H9 (cell line): ENCODE data around the gene SEMA6C. TPM values are rescaled to one million over a fixed set of nuclear protein-coding genes. Genes with fewer than 3 reads are reported as not detected.
"Not testable (repeated sequence)": the region's sequence is repeated elsewhere in the genome, so short reads cannot be mapped to it uniquely, and the experiment has no call there.

ENCODE experiments used
- DNase-seq: peaks from one replicate; pipeline ENCODE4 v3.0.0-alpha.2; 2017
- H2AFZ ChIP-seq: one replicate; pipeline ENCODE4 v1.6.1; 2013; ENCODE audit warnings: mild to moderate bottlenecking, low read length, control low read depth, moderate library complexity
- H2AK5ac ChIP-seq: 2 replicates; pipeline ENCODE4 v1.6.1; 2013; ENCODE audit warnings: low read length, control low read depth, mixed read lengths; ENCODE audit not compliant: insufficient read length
- H2BK120ac ChIP-seq: one replicate; pipeline ENCODE4 v1.6.1; 2013; ENCODE audit warnings: low read depth, mild to moderate bottlenecking, low read length, control low read depth, inconsistent platforms; ENCODE audit not compliant: poor library complexity, severe bottlenecking
- H2BK12ac ChIP-seq: 2 replicates; pipeline ENCODE4 v1.6.1; 2013; ENCODE audit warnings: low read length, control low read depth, mixed read lengths, low read depth; ENCODE audit not compliant: insufficient read length
- H2BK15ac ChIP-seq: 2 replicates; pipeline ENCODE4 v1.6.1; 2013; ENCODE audit warnings: low read depth, low read length, control low read depth
- H2BK20ac ChIP-seq: one replicate; pipeline ENCODE4 v1.6.1; 2013; ENCODE audit warnings: low read depth, mild to moderate bottlenecking, low read length, control low read depth, inconsistent platforms; ENCODE audit not compliant: poor library complexity, severe bottlenecking
- H2BK5ac ChIP-seq: 2 replicates; pipeline ENCODE4 v1.6.1; 2013; ENCODE audit warnings: low read length, control low read depth, mixed read lengths; ENCODE audit not compliant: insufficient read length
- H3K14ac ChIP-seq: 2 replicates; pipeline ENCODE4 v1.6.1; 2013; ENCODE audit warnings: low read length, control low read depth; ENCODE audit not compliant: insufficient read depth
- H3K18ac ChIP-seq: 2 replicates; pipeline ENCODE4 v1.6.1; 2013; ENCODE audit warnings: low read depth, mild to moderate bottlenecking, mixed read lengths, low read length, control low read depth; ENCODE audit not compliant: insufficient read length
- H3K23ac ChIP-seq: 2 replicates; pipeline ENCODE4 v1.6.1; 2013; ENCODE audit warnings: low read length, control low read depth, mixed read lengths, low read depth; ENCODE audit not compliant: insufficient read length
- H3K23me2 ChIP-seq: 2 replicates; pipeline ENCODE4 v1.6.1; 2013; ENCODE audit warnings: low read depth, mild to moderate bottlenecking, mixed read lengths, low read length, control low read depth; ENCODE audit not compliant: insufficient read length, poor library complexity, severe bottlenecking
- H3K27ac ChIP-seq: 2 replicates; pipeline ENCODE4 v1.5.1; 2013; ENCODE audit warnings: low read length, control low read depth, mixed read lengths, low read depth; ENCODE audit not compliant: insufficient read length
- H3K27me3 ChIP-seq: 2 replicates; pipeline ENCODE4 v1.6.1; 2013; ENCODE audit warnings: low read length, control low read depth, inconsistent platforms; ENCODE audit not compliant: insufficient read depth
- H3K4ac ChIP-seq: 2 replicates; pipeline ENCODE4 v1.6.1; 2013; ENCODE audit warnings: low read depth, mild to moderate bottlenecking, control low read depth, inconsistent platforms, low read length, moderate library complexity
- H3K4me1 ChIP-seq: 2 replicates; pipeline ENCODE4 v1.6.1; 2013; ENCODE audit warnings: low read length, control low read depth, inconsistent platforms; ENCODE audit not compliant: insufficient read depth
- H3K4me2 ChIP-seq: 2 replicates; pipeline ENCODE4 v1.6.1; 2013; ENCODE audit warnings: low read length, control low read depth, mixed read lengths; ENCODE audit not compliant: insufficient read length, insufficient read depth
- H3K56ac ChIP-seq: 2 replicates; pipeline ENCODE4 v1.6.1; 2013; ENCODE audit warnings: low read depth, mild to moderate bottlenecking, mixed read lengths, low read length, control low read depth; ENCODE audit not compliant: insufficient read length
- H3K79me1 ChIP-seq: 2 replicates; pipeline ENCODE4 v1.6.1; 2013; ENCODE audit warnings: low read depth, mild to moderate bottlenecking, moderate library complexity, low read length, control low read depth, inconsistent platforms; ENCODE audit not compliant: insufficient read depth, poor library complexity, severe bottlenecking
- H3K79me2 ChIP-seq: 2 replicates; pipeline ENCODE4 v1.6.1; 2013; ENCODE audit warnings: low read length, control low read depth, inconsistent platforms; ENCODE audit not compliant: insufficient read depth
- H3K9ac ChIP-seq: 2 replicates; pipeline ENCODE4 v1.6.1; 2013; ENCODE audit warnings: low read length, control low read depth, mixed read lengths; ENCODE audit not compliant: insufficient read length; ENCODE audit errors: extremely low read depth
- H3K9me3 ChIP-seq: one replicate; pipeline ENCODE4 v1.6.1; 2013; ENCODE audit warnings: low read depth, low read length, inconsistent platforms; ENCODE audit not compliant: control insufficient read depth
- H3T11ph ChIP-seq: one replicate; pipeline ENCODE4 v1.6.1; 2013; ENCODE audit warnings: mild to moderate bottlenecking, low read length, control low read depth, inconsistent platforms
- H4K20me1 ChIP-seq: one replicate; pipeline ENCODE4 v1.6.1; 2013; ENCODE audit not compliant: control insufficient read depth, insufficient read length, insufficient read depth
- H4K5ac ChIP-seq: 2 replicates; pipeline ENCODE4 v1.6.1; 2013; ENCODE audit warnings: low read depth, mild to moderate bottlenecking, mixed read lengths, low read length, control low read depth; ENCODE audit not compliant: insufficient read length
- H4K8ac ChIP-seq: replicated peaks from 2 replicates; pipeline ENCODE4 v1.6.1; 2013; ENCODE audit warnings: low read length, control low read depth, mixed read lengths, low read depth; ENCODE audit not compliant: insufficient read length
- H4K91ac ChIP-seq: 2 replicates; pipeline ENCODE4 v1.6.1; 2013; ENCODE audit warnings: low read depth, mild to moderate bottlenecking, moderate library complexity, mixed read lengths, low read length, control low read depth; ENCODE audit not compliant: insufficient read length
- H3K27ac Mint-ChIP-seq, 3 experiments: 2 replicates in 2 of 3; 3 replicates in 1 of 3; pipeline ENCODE4 v1.8.0; 2020 to 2021; ENCODE audit warnings: mixed read lengths in 3 of 3, mild to moderate bottlenecking in 1 of 3, moderate library complexity in 1 of 3
- H3K27me3 Mint-ChIP-seq: 2 replicates; pipeline ENCODE4 v1.8.0; 2021; ENCODE audit warnings: low read depth, mild to moderate bottlenecking, moderate library complexity, mixed read lengths
- H3K36me3 Mint-ChIP-seq, 3 experiments: 2 replicates in 2 of 3; 3 replicates in 1 of 3; pipeline ENCODE4 v1.8.0; 2020 to 2021; ENCODE audit warnings: low read depth in 3 of 3, mixed read lengths in 3 of 3; ENCODE audit not compliant: insufficient read depth in 1 of 3
- H3K4me1 Mint-ChIP-seq, 2 experiments: 2 replicates each; pipeline ENCODE4 v1.8.0; 2020; ENCODE audit warnings: mixed read lengths in 2 of 2
- H3K4me3 Mint-ChIP-seq, 2 experiments: 2 replicates in 1 of 2; 3 replicates in 1 of 2; pipeline ENCODE4 v1.8.0; 2020 to 2021; ENCODE audit warnings: mild to moderate bottlenecking in 2 of 2, mixed read lengths in 2 of 2, moderate library complexity in 1 of 2
- H3K9me3 Mint-ChIP-seq, 2 experiments: 2 replicates in 1 of 2; 3 replicates in 1 of 2; pipeline ENCODE4 v1.8.0; 2020; ENCODE audit warnings: mild to moderate bottlenecking in 2 of 2, mixed read lengths in 2 of 2, moderate library complexity in 1 of 2
- WGBS: extraction: QIAGEN DNeasy Blood & Tissue Kit; methylation state at CpG from one replicate; pipeline ENCODE4 v1.1.7; 2013; ENCODE audit warnings: missing lambda C conversion rate, low lambda C conversion rate, mixed read lengths; ENCODE audit not compliant: insufficient read length; ENCODE audit errors: extremely low coverage; 5-methylcytosine and 5-hydroxymethylcytosine counted together
- total RNA-seq: library from RNA; stranded (reverse); gene quantifications from 2 replicates; pipeline ENCODE4 v1.2.1, GENCODE V29; 2021
- TF ChIP-seq, protein P1 (sequence below): fragments of 200-600 bp; sonication (generic); conservative IDR thresholded peaks from 3 replicates; pipeline ENCODE4 v1.8.0; 2021; ENCODE audit warnings: antibody characterized with exemption, mild to moderate bottlenecking

Gene SEMA6C
- total RNA-seq, 1 experiment from 2014 or later, result 12.3 TPM

DNA sequence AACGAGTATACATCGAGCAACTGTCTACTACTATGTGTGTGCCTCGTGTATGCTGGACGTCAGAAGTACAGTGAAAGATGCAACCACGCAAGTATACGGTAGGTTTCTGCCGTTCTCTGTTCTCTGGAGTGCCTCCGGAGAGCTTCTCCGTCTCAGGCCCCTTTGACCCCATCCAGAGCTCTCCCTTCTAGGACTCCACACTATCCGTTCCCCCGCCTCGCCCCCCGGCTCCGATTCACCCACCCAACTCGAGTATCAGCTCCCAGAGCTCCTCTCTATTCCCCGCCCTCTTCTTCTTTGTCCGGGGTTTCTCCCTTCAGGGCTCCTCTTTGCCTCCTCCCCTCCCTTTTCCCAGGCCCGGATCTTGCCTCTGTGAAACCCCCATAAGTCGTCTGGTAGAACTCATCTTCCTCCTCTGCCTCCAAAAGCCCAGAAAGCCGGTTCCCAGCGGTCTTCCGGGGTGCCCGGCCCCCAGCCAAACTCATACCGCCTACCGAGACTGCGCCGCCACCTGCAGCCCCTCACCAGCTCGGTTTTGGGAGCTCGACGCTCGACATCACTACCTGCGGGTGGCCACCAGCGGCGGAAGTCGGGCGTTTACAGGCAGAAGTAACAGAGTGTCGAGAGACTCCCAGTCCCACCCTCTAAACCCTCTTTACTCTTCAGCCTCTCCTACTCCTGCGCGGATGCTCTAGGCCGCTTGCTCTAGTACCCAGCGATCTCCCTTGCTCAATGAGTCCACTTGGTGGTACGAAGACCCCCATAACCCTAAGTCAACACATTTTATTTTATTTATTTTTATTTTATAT lies 43.4 kb upstream of the SEMA6C start, which contains the start of gene VPS72:
Gene VPS72, minus strand, starts transcription at position 561 of the 809 bp plus-strand sequence. Its CDS starts 76 bp downstream, at position 485.
- no peak within 1 kb of the TSS for H2BK12ac ChIP-seq
- H3K23ac ChIP-seq, result no peak within 1 kb of the TSS
- H3K9me3 ChIP-seq, result no peaks in the 10 kb centered on the region
- no peaks in the 10 kb centered on the region for H3K79me1 ChIP-seq
- H2AFZ ChIP-seq, result no peak within 1 kb of the TSS
- no peaks in the 10 kb centered on the region for H3K4me1 ChIP-seq
- no peak within 1 kb of the TSS for H2AK5ac ChIP-seq
- H3T11ph ChIP-seq, result no peak within 1 kb of the TSS
- TF ChIP-seq, protein P1, sequence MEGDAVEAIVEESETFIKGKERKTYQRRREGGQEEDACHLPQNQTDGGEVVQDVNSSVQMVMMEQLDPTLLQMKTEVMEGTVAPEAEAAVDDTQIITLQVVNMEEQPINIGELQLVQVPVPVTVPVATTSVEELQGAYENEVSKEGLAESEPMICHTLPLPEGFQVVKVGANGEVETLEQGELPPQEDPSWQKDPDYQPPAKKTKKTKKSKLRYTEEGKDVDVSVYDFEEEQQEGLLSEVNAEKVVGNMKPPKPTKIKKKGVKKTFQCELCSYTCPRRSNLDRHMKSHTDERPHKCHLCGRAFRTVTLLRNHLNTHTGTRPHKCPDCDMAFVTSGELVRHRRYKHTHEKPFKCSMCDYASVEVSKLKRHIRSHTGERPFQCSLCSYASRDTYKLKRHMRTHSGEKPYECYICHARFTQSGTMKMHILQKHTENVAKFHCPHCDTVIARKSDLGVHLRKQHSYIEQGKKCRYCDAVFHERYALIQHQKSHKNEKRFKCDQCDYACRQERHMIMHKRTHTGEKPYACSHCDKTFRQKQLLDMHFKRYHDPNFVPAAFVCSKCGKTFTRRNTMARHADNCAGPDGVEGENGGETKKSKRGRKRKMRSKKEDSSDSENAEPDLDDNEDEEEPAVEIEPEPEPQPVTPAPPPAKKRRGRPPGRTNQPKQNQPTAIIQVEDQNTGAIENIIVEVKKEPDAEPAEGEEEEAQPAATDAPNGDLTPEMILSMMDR, result no peak
- H3K4ac ChIP-seq, result no peak within 1 kb of the TSS
- peak within 1 kb of the TSS; percentile 99 to 100 (median 100) for H3K27ac Mint-ChIP-seq
- H3K9me3 Mint-ChIP-seq, result no peaks in the 10 kb centered on the region; a peak in 1 of 5 replicates
- peaks cover 4% of the 10 kb centered on the region; the same call in 1 of the 2 replicates for H3K27me3 Mint-ChIP-seq
- H2BK15ac ChIP-seq, result no peak within 1 kb of the TSS
- peak within 1 kb of the TSS; percentile 90 for H3K18ac ChIP-seq
- peak within 1 kb of the TSS; percentile 34 for H4K5ac ChIP-seq
- H3K56ac ChIP-seq, result no peak within 1 kb of the TSS
- peak within 1 kb of the TSS; percentile 92 for H3K4me2 ChIP-seq
- peaks cover 13% of the 10 kb centered on the region; the same call in 1 of the 2 replicates for H3K79me2 ChIP-seq
- peak within 1 kb of the TSS; percentile 28 for H2BK5ac ChIP-seq
- H4K20me1 ChIP-seq, result no peaks in the 10 kb centered on the region
- peaks cover 4% of the 10 kb centered on the region for H3K23me2 ChIP-seq
- WGBS, result no CpG with 5 or more reads among the region's 42 CpGs
- H3K36me3 Mint-ChIP-seq, result peaks cover 8 to 21% (median 14%) of the 10 kb centered on the region in 3 experiments; a peak in 6 of 7 replicates
- peak within 1 kb of the TSS; percentile 100 for H3K4me3 Mint-ChIP-seq
- H3K27me3 ChIP-seq, result no peaks in the 10 kb centered on the region
- H2BK20ac ChIP-seq, result no peak within 1 kb of the TSS
- no peak within 1 kb of the TSS for H4K91ac ChIP-seq
- no peak within 1 kb of the TSS for H3K27ac ChIP-seq
- peak; percentile 91 for DNase-seq
- H3K9ac ChIP-seq, result peak within 1 kb of the TSS; percentile 95
- H2BK120ac ChIP-seq, result no peak within 1 kb of the TSS
- H3K4me1 Mint-ChIP-seq, result peaks cover 6 to 13% of the 10 kb centered on the region in 2 experiments
- H3K14ac ChIP-seq, result peak within 1 kb of the TSS; percentile 92
- H4K8ac ChIP-seq, result no peak within 1 kb of the TSS

DNA sequence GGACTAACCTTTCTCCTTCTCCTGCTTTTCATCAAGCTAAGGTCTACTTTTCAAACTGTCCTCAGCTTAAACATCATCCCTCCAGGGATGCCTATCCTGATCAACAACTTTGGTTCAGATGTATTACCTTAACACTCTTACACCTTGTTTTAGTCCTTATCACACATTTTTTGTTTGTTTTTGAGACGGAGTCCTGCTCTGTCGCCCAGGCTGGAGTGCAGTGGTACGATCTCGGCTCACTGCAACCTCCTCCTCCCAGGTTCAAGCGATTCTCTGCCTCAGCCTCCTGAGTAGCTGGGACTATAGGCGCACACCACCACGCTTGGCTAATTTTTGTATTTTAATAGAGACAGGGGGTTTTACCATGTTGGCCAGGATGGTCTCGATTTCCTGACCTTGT lies 42.2 kb upstream of the SEMA6C start:
- H3K4me3 Mint-ChIP-seq, result peak overlapping the region; percentile 100

More for the DNA sequence above, 42.2 kb upstream of the SEMA6C start:
- peaks cover 14 to 32% (median 25%) of the 10 kb centered on the region in 3 experiments for H3K36me3 Mint-ChIP-seq
- H3K4me1 Mint-ChIP-seq, result peaks cover 6 to 13% of the 10 kb centered on the region in 2 experiments
- not testable (repeated sequence) for H3K79me1 ChIP-seq, H2BK12ac ChIP-seq, H3T11ph ChIP-seq, H3K27ac ChIP-seq, H3K14ac ChIP-seq, H3K23me2 ChIP-seq, DNase-seq, H2BK120ac ChIP-seq, H3K4me1 ChIP-seq, H2AFZ ChIP-seq, H3K27me3 Mint-ChIP-seq, H3K9me3 ChIP-seq, H3K9me3 Mint-ChIP-seq, H4K5ac ChIP-seq, H3K27ac Mint-ChIP-seq, H3K56ac ChIP-seq, H3K23ac ChIP-seq, H3K4ac ChIP-seq, H2BK5ac ChIP-seq, H2BK20ac ChIP-seq, H2BK15ac ChIP-seq, H3K18ac ChIP-seq, H4K8ac ChIP-seq, H4K91ac ChIP-seq, H3K27me3 ChIP-seq, H4K20me1 ChIP-seq, H2AK5ac ChIP-seq
- WGBS, result no CpG with 5 or more reads among the region's 8 CpGs
- Histone ChIP-seq H3K79me2 (peaks cover 13% of the 10 kb centered on the region; the same call in 1 of the 2 replicates), H3K9ac (peak overlapping the region; percentile 95), H3K4me2 (peak overlapping the region; percentile 92)
